GM19043 (cell line): ENCODE measurements around the gene MMAB.

Experiments
- ATAC-seq: cut with Tn5 transposase; IDR thresholded peaks from one replicate; pipeline ENCODE4 v1.9.1; 2021; ENCODE audit warnings: low read depth; ENCODE audit not compliant: unreplicated experiment

Gene MMAB

GRCh38 chr12:109561711-109562030 lies 11.6 kb downstream of the MMAB start:
- ATAC-seq = no peak

- ATAC-seq = no peak
These were observed 12.2 kb downstream of the MMAB start for GRCh38 chr12:109560867-109561710.

- no peak for ATAC-seq
These were observed 13.7 kb downstream of the MMAB start for GRCh38 chr12:109559601-109560000.

- no peak for ATAC-seq
These were observed 14.2 kb downstream of the MMAB start for GRCh38 chr12:109559200-109559505.

- ATAC-seq = no peak
These were observed 14.7 kb downstream of the MMAB start for GRCh38 chr12:109558374-109559199.

- no peak for ATAC-seq
These were observed 15.5 kb downstream of the MMAB start for GRCh38 chr12:109557805-109558204.

GRCh38 chr12:109557200-109557599 lies 16.1 kb downstream of the MMAB start:
- no peak for ATAC-seq

- no peak for ATAC-seq
These were observed 17.6 kb downstream of the MMAB start for GRCh38 chr12:109555431-109556315.

GRCh38 chr12:109554761-109555160 lies 18.5 kb downstream of the MMAB start:
- no peak for ATAC-seq

- no peak for ATAC-seq
These were observed 19.3 kb downstream of the MMAB start for GRCh38 chr12:109553906-109554500.

GRCh38 chr12:109553483-109553882 lies 19.8 kb downstream of the MMAB start:
- ATAC-seq = no peak

GRCh38 chr12:109552971-109553370 lies 20.3 kb downstream of the MMAB start:
- no peak for ATAC-seq

GRCh38 chr12:109551108-109551507 lies 22.2 kb downstream of the MMAB start:
- ATAC-seq = no peak

- ATAC-seq = no peak
These were observed 23.0 kb downstream of the MMAB start for GRCh38 chr12:109550281-109550680.

- ATAC-seq = no peak
These were observed 23.6 kb downstream of the MMAB start for GRCh38 chr12:109549613-109550270.

GRCh38 chr12:109548258-109548657 lies 25.0 kb downstream of the MMAB start:
- no peak for ATAC-seq

- no peak for ATAC-seq
These were observed 26.0 kb downstream of the MMAB start for GRCh38 chr12:109547286-109547685.

- no peak for ATAC-seq
These were observed 27.5 kb downstream of the MMAB start for GRCh38 chr12:109545826-109546225.

GRCh38 chr12:109544955-109545531 lies 28.3 kb downstream of the MMAB start:
- ATAC-seq = no peak

GRCh38 chr12:109542876-109543275 lies 30.4 kb downstream of the MMAB start:
- ATAC-seq = no peak
